ENCODE measurements around the gene TMEM170B.

Gene TMEM170B

DNA sequence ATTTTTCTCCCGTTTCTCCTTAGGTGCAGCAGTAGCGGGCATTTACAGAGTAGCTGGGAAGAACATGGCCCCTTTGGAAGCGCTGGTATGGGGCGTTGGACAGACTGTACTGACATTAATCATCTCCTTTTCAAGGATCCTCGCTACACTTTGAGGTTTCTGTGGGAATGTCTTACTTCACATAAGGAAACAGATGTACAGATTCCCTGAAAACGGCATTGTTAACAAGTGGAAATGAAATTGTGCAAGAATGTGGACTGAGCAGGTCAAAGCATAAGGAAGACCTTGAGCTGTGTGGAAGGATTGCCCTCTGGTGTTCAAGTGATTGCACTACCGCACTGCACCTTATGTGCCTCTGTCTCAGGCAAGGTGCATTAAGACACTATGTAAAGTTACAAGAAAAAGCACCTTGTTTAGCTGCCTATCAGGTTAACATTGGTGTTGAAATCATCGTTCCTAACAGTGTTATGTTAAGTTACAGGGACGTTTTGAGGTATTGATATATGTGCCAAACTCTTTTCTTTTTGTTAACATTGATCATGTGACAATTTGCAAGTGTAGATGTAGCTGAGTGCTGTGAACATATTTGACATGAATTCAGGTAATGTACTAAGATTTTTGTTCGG is 38.0 kb downstream of the TMEM170B start (continued):
- TF ChIP-seq PATZ1 (CRISPR knock-in tag; IDR thresholded peaks at IDR 0.05; ENCODE audit: borderline replicate concordance) (no peak), ZNF8 (CRISPR knock-in tag; IDR thresholded peaks at IDR 0.05) (no peak), ZC3H10 (CRISPR knock-in tag; IDR thresholded peaks at IDR 0.05) (no peak), OSR1 (CRISPR knock-in tag; IDR thresholded peaks at IDR 0.05) (no peak), ZNF565 (CRISPR knock-in tag; conservative IDR thresholded peaks at IDR 0.05; ENCODE audit: low read depth) (no peak), ZNF70 (CRISPR knock-in tag; IDR thresholded peaks at IDR 0.05) (no peak)

- ATAC-seq = no peak
- no peak for TF ChIP-seq PPARA (CRISPR knock-in tag; IDR thresholded peaks at IDR 0.05; ENCODE audit: borderline replicate concordance)
These were observed 43.3 kb downstream of the TMEM170B start for GRCh38 chr6:11580686-11581405.

DNA sequence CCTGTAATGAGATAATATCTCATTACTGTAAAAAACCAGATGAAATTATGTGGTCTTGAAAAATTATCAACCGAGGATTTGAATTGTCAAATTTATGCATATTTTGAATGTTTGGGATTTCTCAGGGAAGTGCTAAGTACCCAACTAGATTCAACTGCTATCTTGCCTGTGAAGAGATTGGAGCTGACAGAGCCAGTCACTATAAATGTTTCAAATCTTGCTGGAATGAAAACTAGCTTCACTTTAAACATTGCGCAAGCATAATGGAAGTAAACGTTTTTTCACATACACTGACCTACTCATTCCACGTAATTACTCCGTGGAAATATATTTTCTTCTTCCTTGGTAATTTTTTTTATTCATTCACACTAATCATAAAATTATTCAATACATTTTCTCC is 46.7 kb downstream of the TMEM170B start:
- peak; percentile 74 for TF ChIP-seq ISL1 (CRISPR knock-in tag; IDR thresholded peaks at IDR 0.05)
- no peak for TF ChIP-seq ZFP3 (CRISPR knock-in tag; IDR thresholded peaks at IDR 0.05)
- no peak for TF ChIP-seq TOX (CRISPR knock-in tag; IDR thresholded peaks at IDR 0.05; ENCODE audit: borderline replicate concordance)
- no peak for TF ChIP-seq ZC3H10 (CRISPR knock-in tag; IDR thresholded peaks at IDR 0.05)
- ATAC-seq = no peak

DNA sequence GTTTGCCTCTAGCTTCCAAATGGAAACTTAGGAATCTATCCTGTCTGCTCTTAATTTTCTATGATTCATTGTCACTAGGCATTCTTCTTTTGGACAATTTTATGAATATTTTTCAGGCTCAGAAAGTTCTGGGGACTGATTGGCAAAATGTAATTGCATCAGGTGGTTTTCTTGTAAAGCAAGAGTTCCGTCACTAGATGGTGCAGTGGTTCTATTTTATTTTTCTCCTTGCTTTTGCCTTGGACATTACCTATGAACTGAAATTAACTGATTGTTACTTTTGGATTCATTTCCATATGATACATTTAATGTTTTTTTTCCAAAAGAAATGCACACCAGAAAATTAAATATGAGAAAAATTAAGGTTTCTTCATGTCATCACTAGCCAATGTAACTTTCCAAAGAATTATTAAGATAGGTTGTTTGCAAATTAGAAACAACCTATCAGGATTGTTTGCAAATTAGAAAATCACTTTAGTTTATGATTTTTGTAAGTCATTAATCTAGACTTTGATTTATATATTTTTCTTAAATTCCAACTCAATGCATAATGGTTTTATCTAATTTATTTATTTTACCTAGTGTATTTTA is 48.0 kb downstream of the TMEM170B start:
- TF ChIP-seq POU6F1 (CRISPR knock-in tag; IDR thresholded peaks at IDR 0.05; ENCODE audit: borderline replicate concordance, low read depth) (no peak), SNAI2 (CRISPR knock-in tag; IDR thresholded peaks at IDR 0.05) (no peak), ESRRG (CRISPR knock-in tag; IDR thresholded peaks at IDR 0.05) (no peak), ZC3H10 (CRISPR knock-in tag; IDR thresholded peaks at IDR 0.05) (no peak), ZNF565 (CRISPR knock-in tag; conservative IDR thresholded peaks at IDR 0.05; ENCODE audit: low read depth) (no peak), TCF4 (CRISPR knock-in tag; IDR thresholded peaks at IDR 0.05; ENCODE audit: borderline replicate concordance) (no peak), ARNTL (CRISPR knock-in tag; IDR thresholded peaks at IDR 0.05; ENCODE audit: borderline replicate concordance, low read depth) (no peak), BACH2 (CRISPR knock-in tag; IDR thresholded peaks at IDR 0.05; ENCODE audit: borderline replicate concordance) (no peak), TOX (CRISPR knock-in tag; IDR thresholded peaks at IDR 0.05; ENCODE audit: borderline replicate concordance) (no peak), OSR1 (CRISPR knock-in tag; IDR thresholded peaks at IDR 0.05) (no peak), RARB (CRISPR knock-in tag; IDR thresholded peaks at IDR 0.05) (no peak)
- TF ChIP-seq, protein P1, sequence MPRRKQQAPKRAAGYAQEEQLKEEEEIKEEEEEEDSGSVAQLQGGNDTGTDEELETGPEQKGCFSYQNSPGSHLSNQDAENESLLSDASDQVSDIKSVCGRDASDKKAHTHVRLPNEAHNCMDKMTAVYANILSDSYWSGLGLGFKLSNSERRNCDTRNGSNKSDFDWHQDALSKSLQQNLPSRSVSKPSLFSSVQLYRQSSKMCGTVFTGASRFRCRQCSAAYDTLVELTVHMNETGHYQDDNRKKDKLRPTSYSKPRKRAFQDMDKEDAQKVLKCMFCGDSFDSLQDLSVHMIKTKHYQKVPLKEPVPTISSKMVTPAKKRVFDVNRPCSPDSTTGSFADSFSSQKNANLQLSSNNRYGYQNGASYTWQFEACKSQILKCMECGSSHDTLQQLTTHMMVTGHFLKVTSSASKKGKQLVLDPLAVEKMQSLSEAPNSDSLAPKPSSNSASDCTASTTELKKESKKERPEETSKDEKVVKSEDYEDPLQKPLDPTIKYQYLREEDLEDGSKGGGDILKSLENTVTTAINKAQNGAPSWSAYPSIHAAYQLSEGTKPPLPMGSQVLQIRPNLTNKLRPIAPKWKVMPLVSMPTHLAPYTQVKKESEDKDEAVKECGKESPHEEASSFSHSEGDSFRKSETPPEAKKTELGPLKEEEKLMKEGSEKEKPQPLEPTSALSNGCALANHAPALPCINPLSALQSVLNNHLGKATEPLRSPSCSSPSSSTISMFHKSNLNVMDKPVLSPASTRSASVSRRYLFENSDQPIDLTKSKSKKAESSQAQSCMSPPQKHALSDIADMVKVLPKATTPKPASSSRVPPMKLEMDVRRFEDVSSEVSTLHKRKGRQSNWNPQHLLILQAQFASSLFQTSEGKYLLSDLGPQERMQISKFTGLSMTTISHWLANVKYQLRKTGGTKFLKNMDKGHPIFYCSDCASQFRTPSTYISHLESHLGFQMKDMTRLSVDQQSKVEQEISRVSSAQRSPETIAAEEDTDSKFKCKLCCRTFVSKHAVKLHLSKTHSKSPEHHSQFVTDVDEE (CRISPR knock-in tag; IDR thresholded peaks at IDR 0.05) = no peak
- TF ChIP-seq, protein P2, sequence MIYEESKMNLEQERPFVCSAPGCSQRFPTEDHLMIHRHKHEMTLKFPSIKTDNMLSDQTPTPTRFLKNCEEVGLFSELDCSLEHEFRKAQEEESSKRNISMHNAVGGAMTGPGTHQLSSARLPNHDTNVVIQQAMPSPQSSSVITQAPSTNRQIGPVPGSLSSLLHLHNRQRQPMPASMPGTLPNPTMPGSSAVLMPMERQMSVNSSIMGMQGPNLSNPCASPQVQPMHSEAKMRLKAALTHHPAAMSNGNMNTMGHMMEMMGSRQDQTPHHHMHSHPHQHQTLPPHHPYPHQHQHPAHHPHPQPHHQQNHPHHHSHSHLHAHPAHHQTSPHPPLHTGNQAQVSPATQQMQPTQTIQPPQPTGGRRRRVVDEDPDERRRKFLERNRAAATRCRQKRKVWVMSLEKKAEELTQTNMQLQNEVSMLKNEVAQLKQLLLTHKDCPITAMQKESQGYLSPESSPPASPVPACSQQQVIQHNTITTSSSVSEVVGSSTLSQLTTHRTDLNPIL (CRISPR knock-in tag; IDR thresholded peaks at IDR 0.05; ENCODE audit: low read depth) = no peak
- peak; percentile 54 for ATAC-seq
